ENCODE results near the gene TRIM13. TPM values are rescaled to one million over a fixed set of nuclear protein-coding genes. Genes with fewer than 3 reads are reported as not detected.
"Not testable (repeated sequence)": the region's sequence is repeated elsewhere in the genome, so short reads cannot be mapped to it uniquely, and the experiment has no call there.

The TRIM13 gene
- polyA plus RNA-seq, 1 of the 3 experiments (the other 2 are of a cell fraction), result 8.3 TPM

- peaks cover 7% of the 10 kb centered on the region for H3F3A ChIP-seq (replicated peaks; ENCODE audit: insufficient read depth)
- no peak for DNase-seq
- H3K79me2 ChIP-seq (ENCODE audit: insufficient read depth), result peaks cover 92% of the 10 kb centered on the region
- no peak overlapping the region for H2AFZ ChIP-seq (ENCODE audit: low read depth)
- H3K36me3 ChIP-seq (replicated peaks in 1 of 2; ENCODE audit: control insufficient read depth in 1 of 2, insufficient read depth in 2 of 2, low read length in 1 of 2), result peaks cover 9 to 57% of the 10 kb centered on the region in 2 experiments
- no peaks in the 10 kb centered on the region for H3K9me3 ChIP-seq
- TF ChIP-seq RCOR1 (IDR thresholded peaks at IDR 0.05; ENCODE audit: low read length), result no peak
- TF ChIP-seq NRF1 (IDR thresholded peaks at IDR 0.05; ENCODE audit: low read depth, low read length), result no peak
- TF ChIP-seq GATA2 (CRISPR knock-in tag; IDR thresholded peaks at IDR 0.05), result no peak
- no peak for TF ChIP-seq SMC3 (IDR thresholded peaks at IDR 0.05; ENCODE audit: low read depth, low read length)
- no peak for TF ChIP-seq YY1 (IDR thresholded peaks at IDR 0.05; ENCODE audit: low read depth)
- TF ChIP-seq FOXM1 (IDR thresholded peaks at IDR 0.05; ENCODE audit: low read depth), result no peak
- TF ChIP-seq EP300 (IDR thresholded peaks at IDR 0.05; ENCODE audit: borderline replicate concordance in 1 of 2, low read depth in 1 of 2, low read length in 1 of 2), result no peak
- no peak for TF ChIP-seq ZBTB33 (IDR thresholded peaks at IDR 0.05; ENCODE audit: borderline replicate concordance, low read depth)
- TF ChIP-seq TCF12 (IDR thresholded peaks at IDR 0.05), result no peak
- no peak for TF ChIP-seq REST (IDR thresholded peaks at IDR 0.05; ENCODE audit: low read depth, low read length)
- TF ChIP-seq PBX3 (IDR thresholded peaks at IDR 0.05), result no peak
- TF ChIP-seq ELF1 (IDR thresholded peaks at IDR 0.05), result no peak
- no peak for TF ChIP-seq USF2 (IDR thresholded peaks at IDR 0.05; ENCODE audit: borderline replicate concordance, low read depth, low read length)
- TF ChIP-seq CTCF (IDR thresholded peaks at IDR 0.05), result no peak
- no peak for TF ChIP-seq FOXJ3 (CRISPR knock-in tag; IDR thresholded peaks at IDR 0.05)
- no peak for TF ChIP-seq RFX5 (IDR thresholded peaks at IDR 0.05; ENCODE audit: low read length)
- no peak for TF ChIP-seq MAX (IDR thresholded peaks at IDR 0.05; ENCODE audit: low read depth)
- TF ChIP-seq RXRA (IDR thresholded peaks at IDR 0.05; ENCODE audit: borderline replicate concordance, low read depth), result no peak
- TF ChIP-seq FOSL2 (IDR thresholded peaks at IDR 0.05; ENCODE audit: borderline replicate concordance, low read depth), result no peak
- H3K27me3 ChIP-seq (ENCODE audit: insufficient read depth), result no peaks in the 10 kb centered on the region
- no peak overlapping the region for H3K4me3 ChIP-seq (ENCODE audit: low read depth in 2 of 2, low read length in 1 of 2)
- H3K27ac ChIP-seq (ENCODE audit: low read depth in 2 of 2, low read length in 1 of 2), result no peak overlapping the region
- 94% methylated on average over 1 of the region's 1 CpG for WGBS (ENCODE audit: low lambda C conversion rate)
- CTCF ChIA-PET, result interaction anchor here (0.6 kb wide), 1 partner anchor 853 kb away, joined by 4 read pairs; no protein-coding TSS in a partner anchor
- H3K9ac ChIP-seq, result no peak overlapping the region
- POLR2A ChIA-PET, result no interaction called here
- no peaks in the 10 kb centered on the region for H3K9me2 ChIP-seq
- H3K4me1 ChIP-seq (ENCODE audit: control insufficient read depth in 1 of 2, insufficient read depth in 2 of 2, low read depth in 1 of 2, low read length in 1 of 2), result peaks cover 0 to 6% of the 10 kb centered on the region in 2 experiments; a peak in 2 of 4 replicates
- H3K4me2 ChIP-seq, result no peak overlapping the region
- peaks cover 4% of the 10 kb centered on the region; the same call in 1 of the 2 replicates for H4K20me1 ChIP-seq (ENCODE audit: insufficient read depth)
These were observed 63.9 kb downstream of the TRIM13 start for GRCh38 chr13:50060718-50061117.

GRCh38 chr13:50062336-50062735 lies 65.5 kb downstream of the TRIM13 start:
- Histone ChIP-seq H3F3A (replicated peaks; ENCODE audit: insufficient read depth) (peaks cover 11% of the 10 kb centered on the region), H3K36me3 (replicated peaks in 1 of 2; ENCODE audit: control insufficient read depth in 1 of 2, insufficient read depth in 2 of 2, low read length in 1 of 2) (peaks cover 16 to 50% of the 10 kb centered on the region in 2 experiments), H3K79me2 (ENCODE audit: insufficient read depth) (peaks cover 94% of the 10 kb centered on the region), H3K4me1 (ENCODE audit: control insufficient read depth in 1 of 2, insufficient read depth in 2 of 2, low read depth in 1 of 2, low read length in 1 of 2) (peaks cover 5 to 13% of the 10 kb centered on the region in 2 experiments; a peak in 2 of 4 replicates)
- DNase-seq; H4K20me1 ChIP-seq (ENCODE audit: insufficient read depth); H3K4me3 ChIP-seq (ENCODE audit: low read depth in 2 of 2, low read length in 1 of 2); H2AFZ ChIP-seq (ENCODE audit: low read depth); H3K9ac ChIP-seq; POLR2A ChIA-PET; H3K4me2 ChIP-seq; H3K9me3 ChIP-seq; H3K27ac ChIP-seq (ENCODE audit: low read depth in 2 of 2, low read length in 1 of 2); H3K27me3 ChIP-seq (ENCODE audit: insufficient read depth); H3K9me2 ChIP-seq: not testable (repeated sequence)
- CTCF ChIA-PET, result interaction anchor here (0.9 kb wide), 1 partner anchor 65 kb away, joined by 3 read pairs; no protein-coding TSS in a partner anchor
- WGBS (ENCODE audit: low lambda C conversion rate), result 98% methylated on average over 7 of the region's 7 CpGs

Data from SK-N-SH (cell line).